Stimulated activated naive CD8-positive, alpha-beta T cell treated with anti-CD3 and anti-CD28 coated beads, Interleukin-15, Interleukin-2, amounts not matched to agents 100 ng/mL and 50 ng/mL, for 24 hours (primary cell): ENCODE results near the gene TAPT1.

Experiments used
- H3K27ac Mint-ChIP-seq: one replicate; pipeline ENCODE4 v1.8.0; 2021; ENCODE audit warnings: mild to moderate bottlenecking, mixed read lengths
- H3K27me3 Mint-ChIP-seq: one replicate; pipeline ENCODE4 v1.8.0; 2021; ENCODE audit warnings: mixed read lengths
- H3K36me3 Mint-ChIP-seq: one replicate; pipeline ENCODE4 v1.8.0; 2021; ENCODE audit warnings: low read depth, mixed read lengths
- H3K4me1 Mint-ChIP-seq: one replicate; pipeline ENCODE4 v1.8.0; 2021; ENCODE audit warnings: low read depth, mixed read lengths
- H3K4me3 Mint-ChIP-seq: one replicate; pipeline ENCODE4 v1.8.0; 2021; ENCODE audit warnings: mild to moderate bottlenecking, mixed read lengths
- H3K9me3 Mint-ChIP-seq: one replicate; pipeline ENCODE4 v1.8.0; 2021; ENCODE audit warnings: mixed read lengths

Gene TAPT1

GRCh38 chr4:16257611-16258010 lies 31.3 kb upstream of the TAPT1 start:
- H3K36me3 Mint-ChIP-seq: peaks cover 34% of the 10 kb centered on the region

GRCh38 chr4:16256343-16256742 lies 30.1 kb upstream of the TAPT1 start:
- Mint-ChIP-seq H3K27me3 (no peaks in the 10 kb centered on the region), H3K27ac (no peak overlapping the region), H3K4me3 (no peak overlapping the region), H3K4me1 (peaks cover 24% of the 10 kb centered on the region), H3K9me3 (peaks cover 5% of the 10 kb centered on the region), H3K36me3 (peaks cover 38% of the 10 kb centered on the region)

More at GRCh38 chr4:16257611-16258010, 31.3 kb upstream of the TAPT1 start:
- Mint-ChIP-seq H3K27ac (no peak overlapping the region), H3K4me3 (no peak overlapping the region), H3K9me3 (peaks cover 5% of the 10 kb centered on the region), H3K27me3 (no peaks in the 10 kb centered on the region), H3K4me1 (peaks cover 34% of the 10 kb centered on the region)

GRCh38 chr4:16255730-16256129 lies 29.5 kb upstream of the TAPT1 start:
- no peak overlapping the region for H3K27ac Mint-ChIP-seq
- no peaks in the 10 kb centered on the region for H3K27me3 Mint-ChIP-seq
- H3K4me1 Mint-ChIP-seq: peaks cover 18% of the 10 kb centered on the region

GRCh38 chr4:16253127-16253960 lies 27.1 kb upstream of the TAPT1 start:
- no peaks in the 10 kb centered on the region for H3K27me3 Mint-ChIP-seq
- peaks cover 5% of the 10 kb centered on the region for H3K9me3 Mint-ChIP-seq
- H3K27ac Mint-ChIP-seq: no peak overlapping the region
- H3K4me3 Mint-ChIP-seq: no peak overlapping the region
- H3K4me1 Mint-ChIP-seq: no peaks in the 10 kb centered on the region
- peaks cover 42% of the 10 kb centered on the region for H3K36me3 Mint-ChIP-seq

More at GRCh38 chr4:16255730-16256129, 29.5 kb upstream of the TAPT1 start:
- H3K4me3 Mint-ChIP-seq: no peak overlapping the region
- peaks cover 38% of the 10 kb centered on the region for H3K36me3 Mint-ChIP-seq
- peaks cover 5% of the 10 kb centered on the region for H3K9me3 Mint-ChIP-seq

- Mint-ChIP-seq H3K36me3 (peaks cover 42% of the 10 kb centered on the region), H3K4me3 (no peak overlapping the region), H3K9me3 (no peaks in the 10 kb centered on the region), H3K27ac (no peak overlapping the region), H3K4me1 (no peaks in the 10 kb centered on the region), H3K27me3 (no peaks in the 10 kb centered on the region)
Measured at GRCh38 chr4:16250661-16251365, 24.5 kb upstream of the TAPT1 start.

- H3K9me3 Mint-ChIP-seq: no peaks in the 10 kb centered on the region
- H3K4me3 Mint-ChIP-seq: no peak overlapping the region
- H3K36me3 Mint-ChIP-seq: peaks cover 31% of the 10 kb centered on the region
Measured at GRCh38 chr4:16248605-16249004, 22.3 kb upstream of the TAPT1 start.

GRCh38 chr4:16245241-16245640 lies 19.0 kb upstream of the TAPT1 start:
- Mint-ChIP-seq H3K4me3 (no peak overlapping the region), H3K36me3 (peaks cover 17% of the 10 kb centered on the region), H3K27ac (no peak overlapping the region)

More at GRCh38 chr4:16248605-16249004, 22.3 kb upstream of the TAPT1 start:
- Mint-ChIP-seq H3K27me3 (no peaks in the 10 kb centered on the region), H3K4me1 (no peaks in the 10 kb centered on the region), H3K27ac (no peak overlapping the region)

GRCh38 chr4:16243285-16243684 lies 17.0 kb upstream of the TAPT1 start:
- Mint-ChIP-seq H3K4me1 (peaks cover 4% of the 10 kb centered on the region), H3K27me3 (no peaks in the 10 kb centered on the region), H3K36me3 (peaks cover 14% of the 10 kb centered on the region)

More at GRCh38 chr4:16245241-16245640, 19.0 kb upstream of the TAPT1 start:
- Mint-ChIP-seq H3K27me3 (no peaks in the 10 kb centered on the region), H3K9me3 (no peaks in the 10 kb centered on the region), H3K4me1 (no peaks in the 10 kb centered on the region)

GRCh38 chr4:16240300-16240699 lies 14.0 kb upstream of the TAPT1 start:
- Mint-ChIP-seq H3K4me3 (no peak overlapping the region), H3K4me1 (peaks cover 4% of the 10 kb centered on the region), H3K27me3 (no peaks in the 10 kb centered on the region), H3K36me3 (no peaks in the 10 kb centered on the region), H3K9me3 (no peaks in the 10 kb centered on the region), H3K27ac (no peak overlapping the region)

More at GRCh38 chr4:16243285-16243684, 17.0 kb upstream of the TAPT1 start:
- H3K9me3 Mint-ChIP-seq: no peaks in the 10 kb centered on the region
- no peak overlapping the region for H3K4me3 Mint-ChIP-seq
- no peak overlapping the region for H3K27ac Mint-ChIP-seq

- peaks cover 10% of the 10 kb centered on the region for H3K4me1 Mint-ChIP-seq
- no peak overlapping the region for H3K4me3 Mint-ChIP-seq
- no peak overlapping the region for H3K27ac Mint-ChIP-seq
- no peaks in the 10 kb centered on the region for H3K9me3 Mint-ChIP-seq
- no peaks in the 10 kb centered on the region for H3K36me3 Mint-ChIP-seq
- no peaks in the 10 kb centered on the region for H3K27me3 Mint-ChIP-seq
Measured at GRCh38 chr4:16239086-16239485, 12.8 kb upstream of the TAPT1 start.

- peaks cover 10% of the 10 kb centered on the region for H3K4me1 Mint-ChIP-seq
- H3K27ac Mint-ChIP-seq: no peak overlapping the region
- H3K4me3 Mint-ChIP-seq: no peak overlapping the region
- H3K27me3 Mint-ChIP-seq: no peaks in the 10 kb centered on the region
- H3K9me3 Mint-ChIP-seq: no peaks in the 10 kb centered on the region
- H3K36me3 Mint-ChIP-seq: no peaks in the 10 kb centered on the region
Measured at GRCh38 chr4:16238327-16238726, 12.1 kb upstream of the TAPT1 start.

- Mint-ChIP-seq H3K4me1 (peaks cover 12% of the 10 kb centered on the region), H3K9me3 (no peaks in the 10 kb centered on the region), H3K27ac (no peak overlapping the region), H3K27me3 (no peaks in the 10 kb centered on the region), H3K4me3 (no peak overlapping the region), H3K36me3 (no peaks in the 10 kb centered on the region)
Measured at GRCh38 chr4:16237715-16238114, 11.4 kb upstream of the TAPT1 start.

GRCh38 chr4:16236402-16237023 lies 10.2 kb upstream of the TAPT1 start:
- Mint-ChIP-seq H3K27ac (no peak overlapping the region), H3K9me3 (no peaks in the 10 kb centered on the region), H3K36me3 (no peaks in the 10 kb centered on the region), H3K4me1 (peaks cover 24% of the 10 kb centered on the region), H3K4me3 (no peak overlapping the region), H3K27me3 (no peaks in the 10 kb centered on the region)

GRCh38 chr4:16235209-16235608 lies 8.9 kb upstream of the TAPT1 start:
- peaks cover 6% of the 10 kb centered on the region for H3K36me3 Mint-ChIP-seq
- H3K4me1 Mint-ChIP-seq: peaks cover 37% of the 10 kb centered on the region
- no peak overlapping the region for H3K27ac Mint-ChIP-seq
- H3K27me3 Mint-ChIP-seq: no peaks in the 10 kb centered on the region
- H3K4me3 Mint-ChIP-seq: no peak overlapping the region
- H3K9me3 Mint-ChIP-seq: no peaks in the 10 kb centered on the region
